ENCODE measurements around the gene CDH13.

Gene CDH13

DNA sequence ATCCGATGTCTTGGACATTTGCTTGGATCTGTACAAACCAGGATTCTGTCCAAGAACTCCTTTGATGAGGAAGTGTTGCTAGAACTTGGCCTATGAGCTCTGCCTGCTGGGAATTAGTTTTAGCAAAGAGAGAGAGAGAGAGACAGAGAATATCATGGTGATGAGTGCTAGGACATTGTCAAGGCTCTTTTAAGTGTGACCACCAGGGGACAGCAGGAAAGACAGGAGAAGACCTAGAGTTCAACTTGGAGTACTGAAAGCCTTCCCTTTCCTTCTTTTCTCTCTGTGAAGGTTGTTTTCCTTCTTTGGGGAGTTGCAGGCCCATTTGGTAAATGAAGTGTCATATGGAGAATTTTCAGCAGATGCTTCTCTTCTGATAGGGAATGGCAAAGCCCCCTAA lies 791.8 kb downstream of the CDH13 start:
- H3K4me3 ChIP-seq (ENCODE audit: low read length) = no peak overlapping the region
- TF ChIP-seq ZNF274 (IDR thresholded peaks at IDR 0.05; ENCODE audit: low read depth, low read length) = no peak

GRCh38 chr16:83420206-83420760 lies 793.5 kb downstream of the CDH13 start:
- TF ChIP-seq ZNF274 (IDR thresholded peaks at IDR 0.05; ENCODE audit: low read depth, low read length) = no peak

DNA sequence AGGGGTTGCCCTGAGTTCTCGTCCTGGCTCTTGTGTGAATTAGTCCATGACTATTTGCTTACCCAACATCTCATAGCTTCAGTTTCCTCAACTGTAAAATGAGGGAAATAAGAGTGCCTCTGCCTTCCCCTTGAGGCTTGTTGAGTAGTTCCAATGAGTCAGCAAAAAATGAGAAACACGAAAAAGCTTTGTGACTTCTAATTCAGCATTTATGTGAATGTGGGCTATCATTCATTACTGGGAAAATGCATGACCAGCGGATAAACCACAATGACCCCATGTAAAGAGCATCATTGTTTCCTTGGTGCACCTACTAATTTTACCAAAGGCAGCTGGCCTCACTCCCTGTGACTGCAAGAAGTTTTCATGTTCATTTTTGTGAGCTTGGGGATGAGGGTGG lies 806.4 kb downstream of the CDH13 start:
- H3K4me3 ChIP-seq (ENCODE audit: low read length) = no peak overlapping the region
- TF ChIP-seq ZNF274 (IDR thresholded peaks at IDR 0.05; ENCODE audit: low read depth, low read length) = no peak

More at GRCh38 chr16:83420206-83420760, 793.5 kb downstream of the CDH13 start:
- H3K4me3 ChIP-seq (ENCODE audit: low read length) = no peak overlapping the region

GRCh38 chr16:83437036-83437435 lies 810.3 kb downstream of the CDH13 start:
- TF ChIP-seq ZNF274 (IDR thresholded peaks at IDR 0.05; ENCODE audit: low read depth, low read length) = no peak

GRCh38 chr16:83438326-83438725 lies 811.6 kb downstream of the CDH13 start:
- TF ChIP-seq ZNF274 (IDR thresholded peaks at IDR 0.05; ENCODE audit: low read depth, low read length) = no peak
- no peak overlapping the region for H3K4me3 ChIP-seq (ENCODE audit: low read length)

More at GRCh38 chr16:83437036-83437435, 810.3 kb downstream of the CDH13 start:
- no peak overlapping the region for H3K4me3 ChIP-seq (ENCODE audit: low read length)

- no peak overlapping the region for H3K4me3 ChIP-seq (ENCODE audit: low read length)
- TF ChIP-seq ZNF274 (IDR thresholded peaks at IDR 0.05; ENCODE audit: low read depth, low read length) = no peak
Measured at GRCh38 chr16:83439412-83439811, 812.6 kb downstream of the CDH13 start.

DNA sequence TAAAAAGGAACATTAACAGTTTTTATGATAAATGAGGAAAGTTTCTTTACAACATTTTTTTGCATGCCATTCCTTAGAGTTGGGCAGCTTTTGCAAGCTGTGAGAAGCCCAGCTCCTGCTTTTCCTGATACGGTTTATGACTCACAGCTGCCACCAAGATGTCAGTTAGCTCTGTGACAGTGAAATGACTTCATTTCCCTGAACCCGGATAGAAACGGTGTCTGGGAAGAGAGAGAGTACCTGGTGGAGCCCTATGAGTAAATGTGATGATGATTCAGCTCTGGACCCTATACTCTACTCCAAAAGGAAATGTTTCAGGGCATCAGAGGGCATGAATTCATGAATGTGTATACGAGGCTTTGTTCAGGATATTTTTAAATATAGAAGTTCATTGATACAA lies 814.7 kb downstream of the CDH13 start:
- no peak overlapping the region for H3K4me3 ChIP-seq (ENCODE audit: low read length)
- no peak for TF ChIP-seq ZNF274 (IDR thresholded peaks at IDR 0.05; ENCODE audit: low read depth, low read length)

DNA sequence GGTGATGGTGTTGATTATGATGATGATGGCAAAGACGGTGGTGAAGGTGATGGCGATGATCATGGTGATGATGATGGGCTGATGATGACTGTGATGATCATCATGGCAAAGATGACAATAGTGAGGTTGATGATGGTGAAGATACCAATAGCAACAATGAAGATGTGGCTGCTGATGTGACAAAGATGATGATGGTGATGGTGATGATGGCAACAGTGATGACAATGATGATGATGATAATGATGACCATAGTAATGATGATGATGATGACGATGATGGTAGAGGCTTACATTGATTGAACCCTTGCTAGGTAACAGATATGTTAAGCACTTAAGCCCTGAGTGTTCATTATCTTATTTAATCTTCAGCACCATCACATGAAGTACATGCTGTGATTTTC lies 817.2 kb downstream of the CDH13 start:
- no peak overlapping the region for H3K4me3 ChIP-seq (ENCODE audit: low read length)
- TF ChIP-seq ZNF274 (IDR thresholded peaks at IDR 0.05; ENCODE audit: low read depth, low read length) = no peak

- H3K4me3 ChIP-seq (ENCODE audit: low read length) = no peak overlapping the region
- no peak for TF ChIP-seq ZNF274 (IDR thresholded peaks at IDR 0.05; ENCODE audit: low read depth, low read length)
Measured at GRCh38 chr16:83447560-83447959, 820.8 kb downstream of the CDH13 start.

DNA sequence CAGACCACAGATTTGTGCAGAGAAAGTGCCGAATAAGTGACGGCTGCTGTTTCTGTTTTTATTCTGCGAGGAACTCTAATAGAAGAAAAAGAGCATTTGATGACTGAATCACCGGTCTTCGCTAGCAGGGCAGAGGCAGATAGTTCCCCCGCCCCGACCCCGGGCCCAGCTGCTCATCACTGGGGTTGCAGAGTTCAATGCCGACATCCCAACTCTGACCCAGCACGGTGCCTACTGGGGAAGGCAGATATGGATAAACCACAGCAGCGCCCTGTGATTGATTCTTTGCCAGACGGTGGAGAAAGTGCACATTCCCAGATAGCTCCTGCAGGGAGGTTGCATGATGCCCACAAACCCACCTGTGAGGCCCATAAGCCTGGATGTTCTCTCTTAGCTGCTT lies 823.1 kb downstream of the CDH13 start:
- H3K4me3 ChIP-seq (ENCODE audit: low read length) = no peak overlapping the region
- no peak for TF ChIP-seq ZNF274 (IDR thresholded peaks at IDR 0.05; ENCODE audit: low read depth, low read length)

- H3K4me3 ChIP-seq (ENCODE audit: low read length) = no peak overlapping the region
- TF ChIP-seq ZNF274 (IDR thresholded peaks at IDR 0.05; ENCODE audit: low read depth, low read length) = no peak
Measured at GRCh38 chr16:83453977-83454376, 827.2 kb downstream of the CDH13 start.

DNA sequence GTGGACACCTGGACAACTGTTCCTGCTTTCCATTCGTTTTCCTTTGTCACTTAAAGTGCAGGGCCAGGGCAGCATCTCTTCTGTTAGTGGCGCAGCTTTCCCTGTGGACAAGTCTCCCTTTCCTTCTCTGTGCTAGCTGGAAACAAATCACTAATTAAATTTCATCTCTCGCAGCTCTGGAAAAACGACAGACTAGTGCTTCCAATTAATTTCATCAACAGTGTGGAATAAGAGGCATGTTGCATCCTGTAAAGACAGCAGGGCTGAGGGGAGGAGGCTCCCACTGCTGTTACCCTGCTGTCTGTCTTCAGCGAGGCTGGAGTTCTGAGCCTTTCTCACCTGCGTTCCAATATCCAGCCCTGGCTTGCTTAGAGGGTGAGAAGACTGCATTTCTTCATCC lies 828.9 kb downstream of the CDH13 start:
- H3K4me3 ChIP-seq (ENCODE audit: low read length) = no peak overlapping the region
- no peak for TF ChIP-seq ZNF274 (IDR thresholded peaks at IDR 0.05; ENCODE audit: low read depth, low read length)

- TF ChIP-seq ZNF274 (IDR thresholded peaks at IDR 0.05; ENCODE audit: low read depth, low read length) = no peak
Measured at GRCh38 chr16:83456934-83457333, 830.2 kb downstream of the CDH13 start.

GRCh38 chr16:83458612-83459011 lies 831.8 kb downstream of the CDH13 start:
- H3K4me3 ChIP-seq (ENCODE audit: low read length) = no peak overlapping the region
- no peak for TF ChIP-seq ZNF274 (IDR thresholded peaks at IDR 0.05; ENCODE audit: low read depth, low read length)

More at GRCh38 chr16:83456934-83457333, 830.2 kb downstream of the CDH13 start:
- no peak overlapping the region for H3K4me3 ChIP-seq (ENCODE audit: low read length)

DNA sequence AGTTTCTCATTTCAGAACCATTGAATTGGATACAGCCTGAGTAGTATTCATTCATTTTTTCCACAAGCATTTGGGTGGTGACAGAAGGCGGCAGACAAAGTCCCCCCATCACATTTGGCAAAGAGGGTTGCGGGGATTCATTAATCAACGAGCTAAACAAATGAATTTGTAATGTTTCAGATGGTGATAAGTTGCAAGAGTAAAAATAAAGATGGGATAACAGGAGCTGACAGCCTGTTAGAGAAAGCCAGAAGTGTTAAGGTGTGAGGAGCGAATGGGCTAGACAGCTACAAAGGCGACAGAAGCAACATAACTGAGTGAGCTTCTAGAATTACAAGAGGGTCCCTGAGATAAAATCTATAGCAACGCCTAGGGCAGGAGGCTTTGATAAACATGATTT lies 838.2 kb downstream of the CDH13 start:
- no peak for TF ChIP-seq ZNF274 (IDR thresholded peaks at IDR 0.05; ENCODE audit: low read depth, low read length)
- H3K4me3 ChIP-seq (ENCODE audit: low read length) = no peak overlapping the region

GRCh38 chr16:83470416-83470815 lies 843.6 kb downstream of the CDH13 start:
- TF ChIP-seq ZNF274 (IDR thresholded peaks at IDR 0.05; ENCODE audit: low read depth, low read length) = no peak

More at GRCh38 chr16:83470416-83470815, 843.6 kb downstream of the CDH13 start:
- no peak overlapping the region for H3K4me3 ChIP-seq (ENCODE audit: low read length)
